ENCODE data around the gene FBL. TPM values are rescaled to one million over a fixed set of nuclear protein-coding genes. Genes with fewer than 3 reads are reported as not detected.
A peak's percentile ranks its signal among the peaks of the same experiment; 100 is the strongest.

Gene FBL
- total and polyA plus RNA-seq, 2 of the 4 experiments (the other 2 are of a cell fraction): 259 to 446 TPM

GRCh38 chr19:39824143-39825092, 21.8 kb downstream of the FBL start:
- no peaks in the 10 kb centered on the region for H3K27me3 ChIP-seq (ENCODE audit: control insufficient read depth, insufficient read depth, low read length)
- no TSS peak for BruUV-seq (replicated peaks)
- H3K27ac ChIP-seq (ENCODE audit: insufficient read depth, low read length): peak overlapping the region; percentile 34
- no peak overlapping the region for H2BK20ac ChIP-seq (ENCODE audit: low read depth, low read length)
- peak overlapping the region; percentile 44 for H4K5ac ChIP-seq (ENCODE audit: low read depth, low read length)
- peaks cover 5% of the 10 kb centered on the region for H3K4me1 ChIP-seq (ENCODE audit: control insufficient read depth, insufficient read depth, low read length)
- H2BK5ac ChIP-seq (ENCODE audit: low read depth, low read length, poor library complexity, severe bottlenecking): no peak overlapping the region
- peak; percentile 98 for ATAC-seq (ENCODE audit: low read depth)
- 14% methylated on average over 20 of the region's 47 CpGs; no CpG with 5 or more reads in 1 of the 2 experiments for WGBS, 2 experiments (ENCODE audit: extremely low coverage in 2 of 2, insufficient read length in 1 of 2)
- H3K9me1 ChIP-seq (ENCODE audit: insufficient read depth, low read length): peaks cover 5% of the 10 kb centered on the region; the same call in 1 of the 2 replicates
- H3K56ac ChIP-seq (ENCODE audit: extremely low read depth, insufficient read depth, low read length): peak overlapping the region; percentile 61
- H3K4ac ChIP-seq (ENCODE audit: low read depth, low read length): peak overlapping the region; percentile 64
- peak overlapping the region; percentile 48 for H4K91ac ChIP-seq (ENCODE audit: insufficient read depth, low read depth, low read length)
- no peak overlapping the region for H2BK15ac ChIP-seq (ENCODE audit: low read depth, low read length)
- peak; percentile 91 for DNase-seq
- H3K9me3 ChIP-seq (ENCODE audit: control insufficient read depth, insufficient read depth, low read length): no peaks in the 10 kb centered on the region
- H2AK9ac ChIP-seq (replicated peaks; ENCODE audit: low read depth, low read length, poor library complexity): peak overlapping the region; percentile 88
- H3K36me3 ChIP-seq (ENCODE audit: control insufficient read depth, insufficient read depth, low read length): peaks cover 20% of the 10 kb centered on the region; the same call in 1 of the 2 replicates
- H2AK5ac ChIP-seq (ENCODE audit: low read depth, low read length): peak overlapping the region; percentile 56
- peak overlapping the region; percentile 80 for H3K14ac ChIP-seq (replicated peaks; ENCODE audit: low read depth, low read length)
- no peak for TF ChIP-seq CHD1 (IDR thresholded peaks at IDR 0.05; ENCODE audit: low read depth, low read length)
- no peak for TF ChIP-seq RAD21 (IDR thresholded peaks at IDR 0.05; ENCODE audit: low read length)
- no peak for TF ChIP-seq CTCF (conservative IDR thresholded peaks at IDR 0.05; ENCODE audit: low read depth, low read length)
- no peak for TF ChIP-seq MAZ (IDR thresholded peaks at IDR 0.05; ENCODE audit: borderline replicate concordance, low read depth, low read length)
- no peak for TF ChIP-seq RCOR1 (IDR thresholded peaks at IDR 0.05; ENCODE audit: insufficient replicate concordance, low read length)
- no peak for TF ChIP-seq MAFK (IDR thresholded peaks at IDR 0.05; ENCODE audit: low read depth, low read length)
- peak; percentile 33; the same call in 1 of the 2 replicates for TF ChIP-seq POLR2A (IDR thresholded peaks at IDR 0.05; ENCODE audit: low read depth, low read length)
- H3K79me1 ChIP-seq (ENCODE audit: low read depth in 1 of 2, low read length in 2 of 2): peaks cover 8 to 12% of the 10 kb centered on the region in 2 experiments
- H3K4me3 ChIP-seq (ENCODE audit: insufficient read depth, low read depth, low read length): peak overlapping the region; percentile 60
- no peaks in the 10 kb centered on the region; the same call in 1 of the 2 replicates for H4K20me1 ChIP-seq (ENCODE audit: insufficient read depth, low read length)
- H3K23ac ChIP-seq (ENCODE audit: low read depth, low read length): peak overlapping the region; percentile 63
- CTCF ChIA-PET: no interaction called here
- peak overlapping the region; percentile 82 for H3K4me2 ChIP-seq (ENCODE audit: low read depth, low read length)
- H2AFZ ChIP-seq (replicated peaks; ENCODE audit: low read length, poor library complexity): peak overlapping the region; percentile 96
- intact Hi-C loops (cut with micrococcal nuclease) (loop anchor here (5.0 kb wide), 1 partner anchor 282 kb away; the partner anchor contains the start of gene EID2), in situ Hi-C loops (cut with MboI; ENCODE audit: low sequenced_read_pairs) (loop anchor here (25.0 kb wide), 1 partner anchor 387 kb away; the partner anchor contains the start of genes RPS16 and SUPT5H), dilution Hi-C loops (cut with HindIII; ENCODE audit: low sequenced_read_pairs, unreplicated experiment) (no loop called here)
- POLR2A ChIA-PET (ENCODE audit: unreplicated experiment): no interaction called here
- H2BK120ac ChIP-seq (ENCODE audit: low read depth, low read length): no peak overlapping the region
- H3K18ac ChIP-seq (ENCODE audit: low read depth, low read length): no peak overlapping the region
- H4K8ac ChIP-seq (ENCODE audit: low read depth in 2 of 2, low read length in 2 of 2): peak overlapping the region; percentile 73 to 96
- H3K9ac ChIP-seq (ENCODE audit: low read depth, low read length): peak overlapping the region; percentile 81
